Body of pancreas (tissue), 4 donors: Measurements from ENCODE around the gene ACTL10.

ENCODE experiments used
- CTCF ChIP-seq, 7 experiments: fragments of 450-650 bp in 4 of 7; fragments of 200-600 bp in 3 of 7; sonication (generic) in 3 of 7; IDR thresholded peaks; one replicate each; pipeline ENCODE4 v1.5.1; 2016 to 2019; ENCODE audit warnings: antibody characterized with exemption in 7 of 7
- POLR2A ChIP-seq, 3 donors: fragments of 450-650 bp; IDR thresholded peaks; one replicate each; pipeline ENCODE4 v1.6.1; 2016; ENCODE audit warnings: antibody characterized with exemption in 3 of 3, mild to moderate bottlenecking in 2 of 3

- no peak for TF ChIP-seq CTCF (IDR thresholded peaks at IDR 0.05)
- TF ChIP-seq POLR2A (IDR thresholded peaks at IDR 0.05), result no peak
Measured at GRCh38 chr20:33659341-33660034, 7.3 kb upstream of the ACTL10 start.
